ENCODE data around the gene FAM50B. TPM values are rescaled to one million over a fixed set of nuclear protein-coding genes. Genes with fewer than 3 reads are reported as not detected.

Gene FAM50B
- total and polyA plus RNA-seq, 2 of the 13 experiments (the other 11 are each of a cell fraction or from before 2014, with no cell fraction given), result 0.05 TPM; not detected in 1

DNA sequence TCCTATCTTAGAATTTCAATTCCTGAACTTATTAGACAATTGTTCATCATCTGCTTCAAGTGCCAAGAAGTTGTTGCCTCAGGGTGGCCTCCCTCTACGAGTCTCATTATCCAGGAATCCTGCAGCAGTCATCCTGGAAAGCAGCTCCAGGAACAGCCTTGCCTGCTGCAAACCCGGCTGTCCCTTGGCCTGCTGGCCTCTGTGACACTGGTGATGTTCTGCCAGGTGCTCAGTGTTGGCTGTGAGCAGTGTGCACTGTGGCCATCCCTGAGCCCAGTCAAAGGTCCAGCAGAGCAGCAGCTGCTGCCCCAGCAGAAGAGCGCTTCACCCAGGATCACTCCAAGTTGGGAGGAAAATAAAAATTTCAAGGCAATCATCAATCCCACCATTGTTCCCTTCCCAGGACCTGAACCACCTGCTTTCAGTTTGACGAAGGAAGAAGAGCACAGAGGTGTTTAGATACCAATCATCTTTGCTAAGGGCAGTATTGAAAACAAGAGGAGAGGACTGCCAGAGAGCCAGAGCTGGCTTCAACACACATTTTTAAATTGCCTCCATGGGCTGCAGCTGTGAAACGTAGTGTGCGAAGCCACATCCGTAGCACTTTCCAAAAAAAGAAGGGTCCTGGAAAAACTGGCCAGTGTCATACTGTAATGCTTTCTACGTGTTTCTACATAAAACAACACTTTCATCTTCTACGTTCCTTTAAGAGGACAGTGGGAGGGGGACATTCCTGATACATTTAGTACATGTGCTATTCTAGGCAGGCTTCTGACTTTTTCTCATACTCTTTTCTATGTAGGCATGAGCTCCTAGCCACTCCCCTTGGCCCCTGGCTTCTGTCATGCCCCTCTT lies 7.2 kb upstream of the FAM50B start (continued):
- TF ChIP-seq MXI1 (IDR thresholded peaks at IDR 0.05; ENCODE audit: borderline replicate concordance, low read depth, low read length) (no peak), ZSCAN12 (CRISPR knock-in tag; IDR thresholded peaks at IDR 0.05) (peak; percentile 74; the same call in 1 of the 2 replicates), ZNF136 (CRISPR knock-in tag; IDR thresholded peaks at IDR 0.05; ENCODE audit: low read depth) (peak; percentile 62; the same call in 1 of the 2 replicates), ZNF230 (CRISPR knock-in tag; IDR thresholded peaks at IDR 0.05) (no peak), ZNF124 (CRISPR knock-in tag; IDR thresholded peaks at IDR 0.05) (no peak), JUNB (CRISPR knock-in tag; IDR thresholded peaks at IDR 0.05; ENCODE audit: borderline replicate concordance) (no peak), HNRNPLL (IDR thresholded peaks at IDR 0.05; ENCODE audit: low read depth, low read length, poor library complexity, severe bottlenecking) (no peak), ZNF569 (CRISPR knock-in tag; IDR thresholded peaks at IDR 0.05; ENCODE audit: borderline replicate concordance) (no peak), SMAD3 (CRISPR knock-in tag; IDR thresholded peaks at IDR 0.05) (no peak), ZNF180 (CRISPR knock-in tag; IDR thresholded peaks at IDR 0.05; ENCODE audit: borderline replicate concordance, low read depth) (no peak), FOXM1 (CRISPR knock-in tag; IDR thresholded peaks at IDR 0.05) (no peak), ZNF720 (CRISPR knock-in tag; IDR thresholded peaks at IDR 0.05) (no peak), ZC3H4 (CRISPR knock-in tag; IDR thresholded peaks at IDR 0.05; ENCODE audit: borderline replicate concordance) (no peak)
- TF ChIP-seq, protein P1, sequence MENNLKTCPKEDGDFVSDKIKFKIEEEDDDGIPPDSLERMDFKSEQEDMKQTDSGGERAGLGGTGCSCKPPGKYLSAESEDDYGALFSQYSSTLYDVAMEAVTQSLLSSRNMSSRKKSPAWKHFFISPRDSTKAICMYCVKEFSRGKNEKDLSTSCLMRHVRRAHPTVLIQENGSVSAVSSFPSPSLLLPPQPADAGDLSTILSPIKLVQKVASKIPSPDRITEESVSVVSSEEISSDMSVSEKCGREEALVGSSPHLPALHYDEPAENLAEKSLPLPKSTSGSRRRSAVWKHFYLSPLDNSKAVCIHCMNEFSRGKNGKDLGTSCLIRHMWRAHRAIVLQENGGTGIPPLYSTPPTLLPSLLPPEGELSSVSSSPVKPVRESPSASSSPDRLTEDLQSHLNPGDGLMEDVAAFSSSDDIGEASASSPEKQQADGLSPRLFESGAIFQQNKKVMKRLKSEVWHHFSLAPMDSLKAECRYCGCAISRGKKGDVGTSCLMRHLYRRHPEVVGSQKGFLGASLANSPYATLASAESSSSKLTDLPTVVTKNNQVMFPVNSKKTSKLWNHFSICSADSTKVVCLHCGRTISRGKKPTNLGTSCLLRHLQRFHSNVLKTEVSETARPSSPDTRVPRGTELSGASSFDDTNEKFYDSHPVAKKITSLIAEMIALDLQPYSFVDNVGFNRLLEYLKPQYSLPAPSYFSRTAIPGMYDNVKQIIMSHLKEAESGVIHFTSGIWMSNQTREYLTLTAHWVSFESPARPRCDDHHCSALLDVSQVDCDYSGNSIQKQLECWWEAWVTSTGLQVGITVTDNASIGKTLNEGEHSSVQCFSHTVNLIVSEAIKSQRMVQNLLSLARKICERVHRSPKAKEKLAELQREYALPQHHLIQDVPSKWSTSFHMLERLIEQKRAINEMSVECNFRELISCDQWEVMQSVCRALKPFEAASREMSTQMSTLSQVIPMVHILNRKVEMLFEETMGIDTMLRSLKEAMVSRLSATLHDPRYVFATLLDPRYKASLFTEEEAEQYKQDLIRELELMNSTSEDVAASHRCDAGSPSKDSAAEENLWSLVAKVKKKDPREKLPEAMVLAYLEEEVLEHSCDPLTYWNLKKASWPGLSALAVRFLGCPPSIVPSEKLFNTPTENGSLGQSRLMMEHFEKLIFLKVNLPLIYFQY (CRISPR knock-in tag; IDR thresholded peaks at IDR 0.05; ENCODE audit: borderline replicate concordance), result no peak; the same call in 1 of the 2 replicates
- TF ChIP-seq, protein P2, sequence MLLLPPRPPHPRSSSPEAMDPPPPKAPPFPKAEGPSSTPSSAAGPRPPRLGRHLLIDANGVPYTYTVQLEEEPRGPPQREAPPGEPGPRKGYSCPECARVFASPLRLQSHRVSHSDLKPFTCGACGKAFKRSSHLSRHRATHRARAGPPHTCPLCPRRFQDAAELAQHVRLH (CRISPR knock-in tag; IDR thresholded peaks at IDR 0.05; ENCODE audit: borderline replicate concordance, low read depth), result no peak
- TF ChIP-seq, protein P3, sequence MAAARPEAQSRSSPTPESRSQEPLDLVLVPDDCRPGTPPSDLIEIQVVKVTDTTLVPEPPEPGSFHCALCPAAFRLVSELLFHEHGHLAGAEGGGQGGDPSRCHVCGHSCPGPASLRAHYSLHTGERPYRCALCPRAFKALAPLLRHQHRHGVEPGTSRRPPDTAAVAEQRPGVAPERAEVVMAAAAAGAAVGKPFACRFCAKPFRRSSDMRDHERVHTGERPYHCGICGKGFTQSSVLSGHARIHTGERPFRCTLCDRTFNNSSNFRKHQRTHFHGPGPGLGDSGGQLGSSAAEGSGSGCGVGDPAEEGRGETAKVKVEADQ (CRISPR knock-in tag; IDR thresholded peaks at IDR 0.05; ENCODE audit: borderline replicate concordance), result no peak
- TF ChIP-seq, protein P4, sequence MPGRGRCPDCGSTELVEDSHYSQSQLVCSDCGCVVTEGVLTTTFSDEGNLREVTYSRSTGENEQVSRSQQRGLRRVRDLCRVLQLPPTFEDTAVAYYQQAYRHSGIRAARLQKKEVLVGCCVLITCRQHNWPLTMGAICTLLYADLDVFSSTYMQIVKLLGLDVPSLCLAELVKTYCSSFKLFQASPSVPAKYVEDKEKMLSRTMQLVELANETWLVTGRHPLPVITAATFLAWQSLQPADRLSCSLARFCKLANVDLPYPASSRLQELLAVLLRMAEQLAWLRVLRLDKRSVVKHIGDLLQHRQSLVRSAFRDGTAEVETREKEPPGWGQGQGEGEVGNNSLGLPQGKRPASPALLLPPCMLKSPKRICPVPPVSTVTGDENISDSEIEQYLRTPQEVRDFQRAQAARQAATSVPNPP (CRISPR knock-in tag; IDR thresholded peaks at IDR 0.05), result no peak
- TF ChIP-seq, protein P5, sequence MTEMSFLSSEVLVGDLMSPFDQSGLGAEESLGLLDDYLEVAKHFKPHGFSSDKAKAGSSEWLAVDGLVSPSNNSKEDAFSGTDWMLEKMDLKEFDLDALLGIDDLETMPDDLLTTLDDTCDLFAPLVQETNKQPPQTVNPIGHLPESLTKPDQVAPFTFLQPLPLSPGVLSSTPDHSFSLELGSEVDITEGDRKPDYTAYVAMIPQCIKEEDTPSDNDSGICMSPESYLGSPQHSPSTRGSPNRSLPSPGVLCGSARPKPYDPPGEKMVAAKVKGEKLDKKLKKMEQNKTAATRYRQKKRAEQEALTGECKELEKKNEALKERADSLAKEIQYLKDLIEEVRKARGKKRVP (CRISPR knock-in tag; IDR thresholded peaks at IDR 0.05), result no peak
- TF ChIP-seq, protein P6, sequence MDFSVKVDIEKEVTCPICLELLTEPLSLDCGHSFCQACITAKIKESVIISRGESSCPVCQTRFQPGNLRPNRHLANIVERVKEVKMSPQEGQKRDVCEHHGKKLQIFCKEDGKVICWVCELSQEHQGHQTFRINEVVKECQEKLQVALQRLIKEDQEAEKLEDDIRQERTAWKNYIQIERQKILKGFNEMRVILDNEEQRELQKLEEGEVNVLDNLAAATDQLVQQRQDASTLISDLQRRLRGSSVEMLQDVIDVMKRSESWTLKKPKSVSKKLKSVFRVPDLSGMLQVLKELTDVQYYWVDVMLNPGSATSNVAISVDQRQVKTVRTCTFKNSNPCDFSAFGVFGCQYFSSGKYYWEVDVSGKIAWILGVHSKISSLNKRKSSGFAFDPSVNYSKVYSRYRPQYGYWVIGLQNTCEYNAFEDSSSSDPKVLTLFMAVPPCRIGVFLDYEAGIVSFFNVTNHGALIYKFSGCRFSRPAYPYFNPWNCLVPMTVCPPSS (IDR thresholded peaks at IDR 0.05), result no peak

Data from HepG2 (cell line).